GM19025 (cell line): Measurements from ENCODE around the gene CRX.
"Not testable (repeated sequence)": the region's sequence is repeated elsewhere in the genome, so short reads cannot be mapped to it uniquely, and the experiment has no call there.

Source experiments
- ATAC-seq: cut with Tn5 transposase; IDR thresholded peaks from one replicate; pipeline ENCODE4 v1.9.1; 2021; ENCODE audit warnings: mild to moderate bottlenecking, low read depth, moderate library complexity; ENCODE audit not compliant: unreplicated experiment

CRX gene

DNA sequence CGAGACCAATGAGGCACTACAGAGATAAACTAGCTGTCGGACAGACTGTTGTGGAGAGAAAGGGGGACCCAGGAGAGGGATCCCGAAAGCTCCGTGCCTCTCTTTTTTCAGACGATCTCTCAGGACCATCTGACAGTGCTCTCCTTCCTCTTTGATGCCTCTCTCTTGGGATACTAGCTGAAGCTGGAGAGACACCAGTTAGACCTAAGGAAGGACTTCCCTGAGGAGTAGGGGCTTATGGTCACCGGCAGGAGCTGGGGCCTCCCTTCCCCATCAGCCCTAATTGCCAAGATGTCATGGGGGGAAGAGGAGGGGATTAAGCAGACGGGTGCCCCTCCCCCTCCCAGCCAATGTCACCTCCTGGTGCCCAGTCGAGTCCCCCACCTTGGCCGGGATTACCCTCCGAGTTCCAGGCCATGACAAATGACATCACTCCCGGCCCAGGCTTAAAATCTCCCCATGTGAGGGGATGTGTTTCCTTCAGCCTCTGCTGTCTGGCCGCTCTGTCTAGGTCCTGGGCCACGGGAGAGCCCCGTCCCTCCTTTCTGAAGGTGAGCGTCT lies at the start of gene CRX:
Gene CRX, plus strand, starts transcription at position 478 of the 561 bp plus-strand sequence. CDS start 12,507 bp downstream, outside the sequence.
- no peak for ATAC-seq

DNA sequence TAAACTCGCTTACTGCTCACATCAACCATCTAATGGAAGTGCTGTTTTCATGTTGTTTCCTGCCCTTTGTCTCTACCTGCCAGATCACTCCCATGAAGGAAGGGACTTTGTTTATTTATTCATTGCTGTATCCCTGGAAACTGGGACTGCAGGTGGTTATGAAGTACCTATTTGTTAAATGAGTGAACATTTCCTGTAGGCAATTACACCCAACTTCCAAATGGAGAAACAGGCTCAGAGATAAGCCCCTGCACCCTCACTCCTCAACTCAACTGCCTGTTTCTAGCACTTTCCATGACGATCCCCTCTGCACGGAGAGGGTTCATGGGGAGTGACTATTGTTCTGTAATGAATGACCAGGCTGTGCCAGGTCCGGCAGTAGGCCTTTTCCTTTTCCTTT lies 45.2 kb upstream of the CRX start:
- ATAC-seq: no peak

DNA sequence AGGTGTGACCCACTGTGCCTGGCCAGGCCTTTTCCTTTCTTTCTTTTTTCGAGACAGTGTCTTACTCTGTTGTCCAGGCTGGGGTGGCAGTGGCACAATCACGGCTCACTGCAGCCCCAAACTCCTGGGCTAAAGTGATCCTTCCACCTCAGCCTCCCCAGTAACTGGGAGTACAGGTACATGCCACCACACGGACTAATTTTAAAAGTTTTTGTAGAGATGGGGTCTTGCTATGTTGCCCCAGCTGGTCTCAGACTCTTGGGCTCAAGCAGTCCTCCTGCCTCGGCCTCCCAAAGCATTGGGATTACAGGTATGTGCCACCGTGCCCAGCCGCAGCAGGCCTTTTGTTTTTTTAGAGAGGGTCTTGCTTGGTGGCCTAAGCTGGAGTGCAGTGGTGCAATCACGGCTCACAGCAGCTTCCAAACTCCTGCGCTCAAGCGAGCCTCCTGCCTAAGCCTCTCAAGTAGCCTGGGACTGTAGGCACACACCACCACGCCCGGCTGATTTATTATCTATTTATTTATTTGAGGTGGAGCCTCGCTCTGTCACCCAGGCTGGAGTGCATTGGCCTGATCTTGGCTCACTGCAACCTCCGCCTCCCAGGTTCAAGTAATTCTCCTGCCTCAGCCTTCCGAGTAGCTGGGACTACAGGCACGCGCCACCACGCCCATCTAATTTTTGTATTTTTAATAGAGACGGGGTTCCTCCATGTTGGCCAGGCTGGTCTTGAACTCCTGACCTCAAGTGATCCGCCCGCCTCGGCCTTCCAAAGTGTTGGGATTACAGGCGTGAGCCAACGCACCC lies 44.3 kb upstream of the CRX start:
- not testable (repeated sequence) for ATAC-seq

- peak; percentile 77 for ATAC-seq
Observed at GRCh38 chr19:47778049-47778953, 43.4 kb upstream of the CRX start, which contains the start of gene SELENOW. SELENOW (plus strand) TSS chr19:47778703; CDS start chr19:47778786, 83 bp downstream.

- no peak for ATAC-seq
Observed at GRCh38 chr19:47778954-47779351, 42.8 kb upstream of the CRX start.

DNA sequence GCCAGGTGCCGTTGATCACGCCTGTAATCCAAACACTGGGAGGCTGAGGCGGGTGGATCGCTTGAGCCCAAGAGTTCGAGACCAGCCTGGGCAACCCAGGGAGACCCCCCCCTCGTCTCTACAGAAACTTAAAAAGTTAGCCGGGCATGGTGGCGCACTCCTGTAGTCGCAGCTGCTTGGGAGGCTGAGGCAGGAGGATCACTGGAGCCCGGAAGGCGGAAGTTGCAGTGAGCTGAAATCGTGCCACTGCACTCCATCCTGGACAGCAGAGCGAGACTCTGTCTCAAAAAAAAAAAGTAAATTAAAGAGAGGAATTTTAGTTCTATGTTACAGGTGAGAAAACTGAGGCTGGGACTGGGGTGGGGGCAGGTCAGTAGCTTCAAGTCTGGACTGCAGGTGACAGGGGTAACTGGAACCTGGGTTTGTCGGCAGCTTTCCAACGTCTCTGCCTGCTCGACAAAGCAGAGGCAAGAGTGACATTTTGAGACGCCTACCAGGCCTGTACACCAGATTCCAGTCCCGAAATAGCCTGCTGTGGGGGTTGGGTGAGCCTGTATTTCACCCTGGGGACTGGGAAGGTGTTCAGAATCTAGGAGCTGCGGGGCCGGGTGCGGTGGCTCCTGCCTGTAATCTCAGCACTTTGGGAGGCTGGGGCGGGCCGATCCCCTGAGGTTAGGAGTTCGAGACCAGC lies 42.1 kb upstream of the CRX start:
- ATAC-seq: no peak

DNA sequence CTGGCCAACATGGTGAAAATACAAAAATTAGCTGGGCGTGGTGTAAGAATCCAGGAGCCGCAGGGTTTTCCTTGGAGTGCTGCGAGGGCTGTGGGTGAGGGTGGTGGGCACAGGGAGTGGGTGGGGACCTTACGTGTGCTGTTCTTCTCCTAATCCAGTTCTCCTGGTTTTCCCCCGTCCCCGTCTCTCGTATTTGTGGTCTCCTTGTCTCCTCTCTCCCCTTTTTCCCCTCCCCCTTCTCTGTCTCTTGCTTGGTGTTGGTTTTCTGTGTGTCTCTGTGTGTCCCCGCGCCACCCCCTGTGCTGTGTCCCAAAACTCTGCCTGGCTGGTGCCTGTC lies 41.6 kb upstream of the CRX start:
- no peak for ATAC-seq

- ATAC-seq: no peak
Observed at GRCh38 chr19:47781590-47782262, 40.0 kb upstream of the CRX start.

DNA sequence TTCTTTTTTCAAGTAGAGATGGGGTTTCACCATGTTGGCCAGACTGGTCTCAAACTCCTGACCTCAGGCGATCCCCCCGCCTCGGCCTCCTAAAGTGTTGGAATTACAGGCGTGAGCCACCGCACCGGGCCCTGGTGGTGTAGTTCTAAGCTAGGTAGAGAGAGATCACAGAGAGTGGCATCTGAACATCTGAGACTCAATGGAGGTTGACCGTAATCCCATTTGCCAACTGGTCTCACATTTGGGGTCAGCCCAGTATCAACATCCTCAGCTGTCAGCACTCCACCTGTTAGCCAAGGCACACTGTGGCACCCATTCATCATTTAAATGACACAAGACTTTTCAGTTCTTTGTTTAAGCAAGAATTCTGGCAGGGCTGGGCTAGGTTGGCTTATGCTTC lies 35.2 kb upstream of the CRX start:
- no peak for ATAC-seq

DNA sequence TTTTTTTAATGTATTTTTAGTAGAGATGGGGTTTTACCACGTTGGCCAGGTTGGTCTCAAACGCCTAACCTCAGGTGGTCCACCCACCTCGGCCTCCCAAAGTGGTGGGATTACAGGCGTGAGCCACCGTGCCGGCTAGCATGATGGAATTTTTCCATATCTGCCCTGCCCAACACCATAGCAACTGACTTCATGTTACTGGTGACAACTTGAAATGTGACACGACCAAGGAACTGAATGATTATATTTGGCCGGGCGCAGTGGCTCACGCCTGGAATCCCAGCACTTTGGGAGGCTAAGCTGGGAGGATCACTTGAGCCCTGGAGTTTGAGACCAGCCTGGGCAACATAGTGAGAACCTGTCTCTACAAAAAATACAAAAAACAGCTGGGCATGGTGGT lies 34.4 kb upstream of the CRX start:
- ATAC-seq: not testable (repeated sequence)

- ATAC-seq: not testable (repeated sequence)
Observed at GRCh38 chr19:47789811-47790210, 31.9 kb upstream of the CRX start.

DNA sequence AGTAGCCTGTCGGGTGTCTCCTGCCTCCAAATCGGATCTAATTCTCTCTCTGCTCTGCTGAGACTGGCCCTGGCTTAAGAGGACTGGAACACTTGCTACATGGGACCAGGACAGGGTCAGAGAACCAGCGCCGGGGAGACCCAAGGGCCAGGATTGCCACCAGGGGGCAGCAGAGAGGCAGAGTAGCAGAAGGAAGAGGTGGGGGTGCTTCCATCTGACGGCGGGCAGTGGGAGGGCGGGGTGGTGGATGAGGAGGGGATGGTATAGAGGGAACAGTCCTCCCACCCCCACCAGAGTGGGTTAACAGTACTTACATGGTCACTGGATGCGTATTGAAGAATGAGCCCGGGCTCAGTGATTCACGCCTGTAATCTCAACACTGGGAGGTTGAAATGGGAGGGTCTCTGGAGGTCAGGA lies 31.3 kb upstream of the CRX start:
- no peak for ATAC-seq

- no peak for ATAC-seq
Observed at GRCh38 chr19:47792616-47793015, 29.1 kb upstream of the CRX start.

- no peak for ATAC-seq
Observed at GRCh38 chr19:47794526-47794925, 27.2 kb upstream of the CRX start.

- no peak for ATAC-seq
Observed at GRCh38 chr19:47796785-47797184, 25.0 kb upstream of the CRX start.

- ATAC-seq: no peak
Observed at GRCh38 chr19:47797996-47798903, 23.5 kb upstream of the CRX start.

DNA sequence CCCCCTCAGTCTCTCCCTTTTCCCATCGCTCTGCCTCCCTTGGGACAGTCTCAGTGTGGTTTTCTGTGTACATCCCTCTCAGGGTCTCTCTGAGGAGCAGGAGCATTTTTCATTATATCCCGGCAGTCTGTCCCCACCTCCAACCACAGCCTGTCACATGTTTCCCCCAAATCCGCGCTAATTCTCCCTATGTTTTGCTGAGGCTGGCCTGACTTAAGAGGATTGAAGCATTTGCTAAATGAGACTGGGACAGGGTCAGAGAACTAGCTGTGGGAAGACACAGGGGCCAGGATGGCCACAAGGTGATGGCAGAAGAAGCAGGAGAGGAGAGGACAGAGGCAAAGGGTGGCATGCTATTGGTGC lies 22.9 kb upstream of the CRX start:
- no peak for ATAC-seq

DNA sequence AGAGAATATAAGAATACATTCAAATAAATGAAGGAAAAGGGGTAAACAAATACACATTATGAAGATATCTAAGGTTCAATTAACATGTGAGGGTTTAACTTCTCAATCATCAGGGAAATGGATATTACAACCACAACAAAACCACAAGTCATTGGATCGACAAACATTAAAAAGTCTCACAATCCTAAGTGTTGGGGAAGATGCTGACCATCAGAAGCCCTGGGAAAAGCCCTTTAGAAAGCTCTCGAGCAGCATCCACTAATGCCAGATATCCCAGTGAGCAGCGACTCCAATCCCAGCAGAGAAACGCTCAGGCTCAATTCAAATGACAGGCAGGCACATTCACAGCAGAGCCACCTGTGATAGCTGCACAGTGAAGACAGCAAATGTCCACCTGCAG lies 20.5 kb upstream of the CRX start:
- no peak for ATAC-seq

DNA sequence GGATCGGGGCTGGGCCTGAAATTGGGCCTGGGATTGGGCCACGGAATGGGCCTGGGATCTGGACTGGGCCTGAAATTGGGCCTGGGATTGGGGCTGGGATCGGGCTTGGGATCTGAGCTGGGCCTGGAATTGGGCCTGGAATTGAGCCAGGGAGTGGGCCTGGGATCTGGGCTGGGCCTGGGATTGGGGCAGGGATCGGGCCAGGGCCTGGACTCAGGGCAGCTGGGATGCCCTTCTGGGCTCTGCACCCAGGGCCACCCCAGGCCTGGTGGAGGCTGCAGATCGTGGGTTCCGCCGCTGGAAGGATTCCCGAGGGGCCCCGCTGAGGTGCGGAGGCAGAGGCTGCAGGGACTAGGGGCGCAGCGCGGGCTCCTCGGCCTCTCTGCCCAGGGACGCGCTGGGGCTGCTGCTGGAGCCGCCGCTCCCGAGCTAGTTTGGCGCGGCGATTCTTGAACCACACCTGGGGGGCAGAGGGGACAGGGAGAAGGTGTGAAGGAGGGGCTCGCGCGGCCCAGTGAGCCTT lies 19.2 kb upstream of the CRX start:
- no peak for ATAC-seq
